ENCODE results near the gene TMBIM1. TPM values are rescaled to one million over a fixed set of nuclear protein-coding genes. Genes with fewer than 3 reads are reported as not detected.

Gene TMBIM1
- 10 to 100 TPM; 53.5 to 57.9 TPM for total RNA-seq

GRCh38 chr2:218292048-218293014 lies at the start of gene TMBIM1:
TSS of gene TMBIM1 (minus strand) at chr2:218292503. CDS start at chr2:218282141, 10,362 bp downstream.
- Mint-ChIP-seq H3K4me1 (ENCODE audit: low read depth) (peaks cover 49% of the 10 kb centered on the region), H3K27me3 (no peaks in the 10 kb centered on the region)

GRCh38 chr2:218341381-218341780 lies 49.1 kb upstream of the TMBIM1 start:
- Mint-ChIP-seq H3K4me3 (no peak overlapping the region), H3K36me3 (ENCODE audit: low read depth) (no peaks in the 10 kb centered on the region), H3K27ac (no peak overlapping the region), H3K9me3 (no peaks in the 10 kb centered on the region), H3K27me3 (no peaks in the 10 kb centered on the region), H3K4me1 (ENCODE audit: low read depth) (no peaks in the 10 kb centered on the region)
- intact Hi-C loops (cut with micrococcal nuclease) = no loop called here
- ATAC-seq (no peak), DNase-seq (no peak)
- ChIA-PET CTCF (no interaction called here), POLR2A (no interaction called here)
- TF ChIP-seq CTCF (IDR thresholded peaks at IDR 0.05) = no peak

More at GRCh38 chr2:218292048-218293014, at the start of gene TMBIM1:
- intact Hi-C loops (cut with micrococcal nuclease) = no loop called here
- Mint-ChIP-seq H3K9me3 (no peaks in the 10 kb centered on the region), H3K36me3 (ENCODE audit: low read depth) (peaks cover 9% of the 10 kb centered on the region), H3K4me3 (peak within 1 kb of the TSS; percentile 88), H3K27ac (peak within 1 kb of the TSS; percentile 92)
- POLR2A ChIA-PET = interaction anchor here (0.6 to 1.8 kb wide), 5 partner anchors 14 to 115 kb away, joined by 3 to 10 read pairs (median 3); no protein-coding TSS in a partner anchor
- CTCF ChIA-PET = interaction anchor here (0.6 to 8.8 kb wide), 11 partner anchors 9 to 107 kb away, joined by 3 to 125 read pairs (median 5); partner anchors contain the start of genes AAMP, CATIP and PNKD
- DNase-seq = peak; percentile 83
- peak; percentile 97 for TF ChIP-seq CTCF (IDR thresholded peaks at IDR 0.05)
- ATAC-seq = peak; percentile 92

- POLR2A ChIA-PET = no interaction called here
- intact Hi-C loops (cut with micrococcal nuclease) = no loop called here
- Mint-ChIP-seq H3K27ac (no peak overlapping the region), H3K9me3 (no peaks in the 10 kb centered on the region), H3K4me3 (no peak overlapping the region), H3K4me1 (ENCODE audit: low read depth) (no peaks in the 10 kb centered on the region), H3K27me3 (no peaks in the 10 kb centered on the region), H3K36me3 (ENCODE audit: low read depth) (no peaks in the 10 kb centered on the region)
- ATAC-seq = no peak
- CTCF ChIA-PET = interaction anchor here (0.8 kb wide), 1 partner anchor 16 kb away, joined by 3 read pairs; the partner anchor contains the start of gene CATIP
- no peak for TF ChIP-seq CTCF (IDR thresholded peaks at IDR 0.05)
- no peak for DNase-seq
Measured at GRCh38 chr2:218340656-218341055, 48.4 kb upstream of the TMBIM1 start.

- H3K4me1 Mint-ChIP-seq (ENCODE audit: low read depth) = peaks cover 1% of the 10 kb centered on the region
- H3K9me3 Mint-ChIP-seq = no peaks in the 10 kb centered on the region
- H3K27me3 Mint-ChIP-seq = no peaks in the 10 kb centered on the region
- ChIA-PET POLR2A (interaction anchor here (0.6 to 0.8 kb wide), 2 partner anchors 17 to 65 kb away, joined by 3 read pairs; partner anchors contain the start of gene AAMP), CTCF (interaction anchor here (0.9 to 1.9 kb wide), 3 partner anchors 13 to 33 kb away, joined by 3 to 4 read pairs (median 3); partner anchors contain the start of gene CATIP)
- intact Hi-C loops (cut with micrococcal nuclease) = no loop called here
- no peak for TF ChIP-seq CTCF (IDR thresholded peaks at IDR 0.05)
- no peak overlapping the region for H3K27ac Mint-ChIP-seq
- DNase-seq = no peak
- ATAC-seq = no peak
- no peaks in the 10 kb centered on the region for H3K36me3 Mint-ChIP-seq (ENCODE audit: low read depth)
- no peak overlapping the region for H3K4me3 Mint-ChIP-seq
Measured at GRCh38 chr2:218334531-218334930, 42.2 kb upstream of the TMBIM1 start.
